H1 (cell line): ENCODE measurements around the gene EME2. TPM values are rescaled to one million over a fixed set of nuclear protein-coding genes. Genes with fewer than 3 reads are reported as not detected.

Source experiments
- TAF1 ChIP-seq: IDR thresholded peaks from 2 replicates; pipeline ENCODE4 v1.6.1; 2011; ENCODE audit warnings: mild to moderate bottlenecking, low read depth, low read length
- TBP ChIP-seq: IDR thresholded peaks from 2 replicates; pipeline ENCODE4 v1.6.1; 2011; ENCODE audit warnings: low read depth, low read length, improper control_type of control experiment
- polyA plus RNA-seq, 7 experiments: library from polyadenylated mRNA; depleted of rRNA in 3 of 7; stranded (reverse) in 5 of 7; unstranded in 2 of 7; fragments of >200 nt in 5 of 7; fragments of 200-250 nt in 2 of 7; gene quantifications; 1 replicate in 5 of 7; 2 replicates in 1 of 7; 4 replicates in 1 of 7; pipeline versions ENCODE4 v1.2.1 to v1.2.3, GENCODE V29; 2011 to 2013; ENCODE audit warnings: missing spikeins in 2 of 7, mixed read lengths in 2 of 7
- total RNA-seq: library from RNA; stranded (reverse); fragmentation: NEBNext Ultra II Directional; extraction: Animal tissue kit (Norgen Biotek cat#: 25700); gene quantifications from 2 replicates; pipeline ENCODE4 v1.2.1, GENCODE V29; 2021
- TF ChIP-seq, protein P1 (sequence below): fragments of 300-600 bp; sonication (generic); IDR thresholded peaks from 2 replicates; pipeline ENCODE4 v1.7.1; 2012; ENCODE audit warnings: low read length, moderate library complexity, mild to moderate bottlenecking, inconsistent platforms; ENCODE audit not compliant: insufficient replicate concordance

EME2 gene
- total and polyA plus RNA-seq, 2 of the 8 experiments (the other 6 are each of a cell fraction or from before 2014, with no cell fraction given): 13.1 to 19.7 TPM

GRCh38 chr16:1726661-1727502 is 45.7 kb upstream of the EME2 start (continued):
- TF ChIP-seq, protein P1, sequence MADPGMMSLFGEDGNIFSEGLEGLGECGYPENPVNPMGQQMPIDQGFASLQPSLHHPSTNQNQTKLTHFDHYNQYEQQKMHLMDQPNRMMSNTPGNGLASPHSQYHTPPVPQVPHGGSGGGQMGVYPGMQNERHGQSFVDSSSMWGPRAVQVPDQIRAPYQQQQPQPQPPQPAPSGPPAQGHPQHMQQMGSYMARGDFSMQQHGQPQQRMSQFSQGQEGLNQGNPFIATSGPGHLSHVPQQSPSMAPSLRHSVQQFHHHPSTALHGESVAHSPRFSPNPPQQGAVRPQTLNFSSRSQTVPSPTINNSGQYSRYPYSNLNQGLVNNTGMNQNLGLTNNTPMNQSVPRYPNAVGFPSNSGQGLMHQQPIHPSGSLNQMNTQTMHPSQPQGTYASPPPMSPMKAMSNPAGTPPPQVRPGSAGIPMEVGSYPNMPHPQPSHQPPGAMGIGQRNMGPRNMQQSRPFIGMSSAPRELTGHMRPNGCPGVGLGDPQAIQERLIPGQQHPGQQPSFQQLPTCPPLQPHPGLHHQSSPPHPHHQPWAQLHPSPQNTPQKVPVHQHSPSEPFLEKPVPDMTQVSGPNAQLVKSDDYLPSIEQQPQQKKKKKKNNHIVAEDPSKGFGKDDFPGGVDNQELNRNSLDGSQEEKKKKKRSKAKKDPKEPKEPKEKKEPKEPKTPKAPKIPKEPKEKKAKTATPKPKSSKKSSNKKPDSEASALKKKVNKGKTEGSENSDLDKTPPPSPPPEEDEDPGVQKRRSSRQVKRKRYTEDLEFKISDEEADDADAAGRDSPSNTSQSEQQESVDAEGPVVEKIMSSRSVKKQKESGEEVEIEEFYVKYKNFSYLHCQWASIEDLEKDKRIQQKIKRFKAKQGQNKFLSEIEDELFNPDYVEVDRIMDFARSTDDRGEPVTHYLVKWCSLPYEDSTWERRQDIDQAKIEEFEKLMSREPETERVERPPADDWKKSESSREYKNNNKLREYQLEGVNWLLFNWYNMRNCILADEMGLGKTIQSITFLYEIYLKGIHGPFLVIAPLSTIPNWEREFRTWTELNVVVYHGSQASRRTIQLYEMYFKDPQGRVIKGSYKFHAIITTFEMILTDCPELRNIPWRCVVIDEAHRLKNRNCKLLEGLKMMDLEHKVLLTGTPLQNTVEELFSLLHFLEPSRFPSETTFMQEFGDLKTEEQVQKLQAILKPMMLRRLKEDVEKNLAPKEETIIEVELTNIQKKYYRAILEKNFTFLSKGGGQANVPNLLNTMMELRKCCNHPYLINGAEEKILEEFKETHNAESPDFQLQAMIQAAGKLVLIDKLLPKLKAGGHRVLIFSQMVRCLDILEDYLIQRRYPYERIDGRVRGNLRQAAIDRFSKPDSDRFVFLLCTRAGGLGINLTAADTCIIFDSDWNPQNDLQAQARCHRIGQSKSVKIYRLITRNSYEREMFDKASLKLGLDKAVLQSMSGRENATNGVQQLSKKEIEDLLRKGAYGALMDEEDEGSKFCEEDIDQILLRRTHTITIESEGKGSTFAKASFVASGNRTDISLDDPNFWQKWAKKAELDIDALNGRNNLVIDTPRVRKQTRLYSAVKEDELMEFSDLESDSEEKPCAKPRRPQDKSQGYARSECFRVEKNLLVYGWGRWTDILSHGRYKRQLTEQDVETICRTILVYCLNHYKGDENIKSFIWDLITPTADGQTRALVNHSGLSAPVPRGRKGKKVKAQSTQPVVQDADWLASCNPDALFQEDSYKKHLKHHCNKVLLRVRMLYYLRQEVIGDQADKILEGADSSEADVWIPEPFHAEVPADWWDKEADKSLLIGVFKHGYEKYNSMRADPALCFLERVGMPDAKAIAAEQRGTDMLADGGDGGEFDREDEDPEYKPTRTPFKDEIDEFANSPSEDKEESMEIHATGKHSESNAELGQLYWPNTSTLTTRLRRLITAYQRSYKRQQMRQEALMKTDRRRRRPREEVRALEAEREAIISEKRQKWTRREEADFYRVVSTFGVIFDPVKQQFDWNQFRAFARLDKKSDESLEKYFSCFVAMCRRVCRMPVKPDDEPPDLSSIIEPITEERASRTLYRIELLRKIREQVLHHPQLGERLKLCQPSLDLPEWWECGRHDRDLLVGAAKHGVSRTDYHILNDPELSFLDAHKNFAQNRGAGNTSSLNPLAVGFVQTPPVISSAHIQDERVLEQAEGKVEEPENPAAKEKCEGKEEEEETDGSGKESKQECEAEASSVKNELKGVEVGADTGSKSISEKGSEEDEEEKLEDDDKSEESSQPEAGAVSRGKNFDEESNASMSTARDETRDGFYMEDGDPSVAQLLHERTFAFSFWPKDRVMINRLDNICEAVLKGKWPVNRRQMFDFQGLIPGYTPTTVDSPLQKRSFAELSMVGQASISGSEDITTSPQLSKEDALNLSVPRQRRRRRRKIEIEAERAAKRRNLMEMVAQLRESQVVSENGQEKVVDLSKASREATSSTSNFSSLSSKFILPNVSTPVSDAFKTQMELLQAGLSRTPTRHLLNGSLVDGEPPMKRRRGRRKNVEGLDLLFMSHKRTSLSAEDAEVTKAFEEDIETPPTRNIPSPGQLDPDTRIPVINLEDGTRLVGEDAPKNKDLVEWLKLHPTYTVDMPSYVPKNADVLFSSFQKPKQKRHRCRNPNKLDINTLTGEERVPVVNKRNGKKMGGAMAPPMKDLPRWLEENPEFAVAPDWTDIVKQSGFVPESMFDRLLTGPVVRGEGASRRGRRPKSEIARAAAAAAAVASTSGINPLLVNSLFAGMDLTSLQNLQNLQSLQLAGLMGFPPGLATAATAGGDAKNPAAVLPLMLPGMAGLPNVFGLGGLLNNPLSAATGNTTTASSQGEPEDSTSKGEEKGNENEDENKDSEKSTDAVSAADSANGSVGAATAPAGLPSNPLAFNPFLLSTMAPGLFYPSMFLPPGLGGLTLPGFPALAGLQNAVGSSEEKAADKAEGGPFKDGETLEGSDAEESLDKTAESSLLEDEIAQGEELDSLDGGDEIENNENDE: no peak
- TF ChIP-seq TBP (no peak), TAF1 (no peak)
